HG03039 (cell line): ENCODE measurements around the gene TNRC6A.
"Not testable (repeated sequence)": the region's sequence is repeated elsewhere in the genome, so short reads cannot be mapped to it uniquely, and the experiment has no call there.

Experiments used
- ATAC-seq: cut with Tn5 transposase; IDR thresholded peaks from one replicate; pipeline ENCODE4 v1.9.1; 2021; ENCODE audit warnings: mild to moderate bottlenecking, moderate library complexity; ENCODE audit not compliant: unreplicated experiment

TNRC6A gene

GRCh38 chr16:24810951-24811843 is 81.7 kb downstream of the TNRC6A start:
- ATAC-seq, result no peak

DNA sequence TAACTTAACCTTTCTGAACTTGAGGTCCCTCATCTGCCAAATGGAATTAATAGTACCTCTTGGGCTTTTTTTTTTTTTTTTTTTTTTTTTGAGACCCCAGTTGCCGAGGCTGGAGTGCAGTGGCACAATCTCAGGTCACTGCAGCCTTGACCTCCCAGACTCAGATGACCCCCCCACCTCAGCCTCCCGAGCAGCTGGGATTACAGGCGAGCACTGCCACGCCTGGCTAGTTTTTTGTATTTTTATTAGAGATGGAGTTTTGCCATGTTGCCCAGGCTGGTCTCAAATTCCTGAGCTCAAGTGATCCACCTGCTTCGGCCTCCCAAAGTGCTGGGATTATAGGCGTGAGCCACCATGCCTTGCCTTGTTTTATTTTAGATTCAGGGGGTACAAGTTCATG is 83.4 kb downstream of the TNRC6A start:
- not testable (repeated sequence) for ATAC-seq

- no peak for ATAC-seq
These were observed 85.6 kb downstream of the TNRC6A start for GRCh38 chr16:24815021-24815420.

- no peak for ATAC-seq
These were observed 87.2 kb downstream of the TNRC6A start for GRCh38 chr16:24816688-24817087.

- no peak for ATAC-seq
These were observed 90.1 kb downstream of the TNRC6A start for GRCh38 chr16:24819462-24820040.

DNA sequence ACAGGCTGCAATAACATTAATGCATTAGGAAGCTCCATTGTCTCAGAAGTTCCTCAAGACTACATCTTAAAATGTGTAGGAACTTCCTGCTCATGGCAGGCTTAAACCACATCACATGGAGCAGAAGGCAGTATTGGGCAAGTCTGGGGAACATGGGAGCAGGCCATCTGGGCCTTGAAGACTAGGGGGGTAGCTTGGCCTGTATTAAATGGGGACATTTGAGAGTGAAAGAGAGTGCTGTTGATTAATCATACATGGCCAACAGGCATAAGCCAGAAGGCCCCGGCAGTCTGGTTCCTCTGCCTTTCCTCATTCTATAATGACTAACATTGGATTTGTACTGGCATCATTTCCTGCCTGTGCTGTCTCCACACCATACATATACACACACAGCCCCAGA is 91.1 kb downstream of the TNRC6A start:
- ATAC-seq, result no peak

DNA sequence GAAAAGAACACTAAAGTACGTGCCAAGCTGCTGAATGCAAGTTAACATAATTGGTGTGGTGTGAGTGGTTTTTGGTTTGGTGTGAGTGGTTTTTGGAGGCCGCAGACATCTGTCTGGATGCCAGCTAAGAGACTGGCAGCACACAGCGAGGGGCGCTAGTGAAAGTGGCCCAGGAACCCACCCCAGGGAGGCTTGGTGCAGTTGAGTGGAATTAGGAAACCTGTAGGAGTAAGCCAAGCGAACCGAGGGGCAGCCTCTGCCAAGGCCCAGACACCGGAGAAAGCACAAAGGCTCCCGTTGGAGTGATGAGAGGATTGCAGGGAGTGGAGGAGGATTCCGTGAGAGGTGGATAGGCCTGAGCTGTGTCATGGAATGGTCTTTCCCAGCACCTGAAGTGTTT is 91.7 kb downstream of the TNRC6A start:
- ATAC-seq, result no peak

GRCh38 chr16:24822542-24822941 is 93.1 kb downstream of the TNRC6A start:
- no peak for ATAC-seq

DNA sequence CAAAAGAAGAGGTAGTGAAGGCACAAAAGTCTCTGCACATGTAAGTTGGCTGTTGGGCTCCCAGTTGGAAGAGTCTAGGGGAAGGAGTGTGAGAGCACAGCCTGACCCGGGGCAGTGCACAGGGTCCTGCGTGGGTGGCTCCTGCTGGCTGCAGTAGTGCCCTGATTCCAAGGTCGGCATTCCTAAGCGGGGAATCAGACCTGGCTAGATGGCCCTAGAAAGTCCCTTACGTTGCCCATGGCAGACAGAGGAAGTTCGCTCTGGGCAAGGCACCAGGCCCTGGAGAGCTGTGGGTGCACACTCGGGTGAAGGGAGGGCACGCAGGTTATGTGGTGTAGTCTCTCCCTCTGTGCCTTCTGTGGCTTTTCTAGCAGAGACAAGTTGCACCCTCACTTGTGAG is 93.5 kb downstream of the TNRC6A start:
- ATAC-seq, result no peak

DNA sequence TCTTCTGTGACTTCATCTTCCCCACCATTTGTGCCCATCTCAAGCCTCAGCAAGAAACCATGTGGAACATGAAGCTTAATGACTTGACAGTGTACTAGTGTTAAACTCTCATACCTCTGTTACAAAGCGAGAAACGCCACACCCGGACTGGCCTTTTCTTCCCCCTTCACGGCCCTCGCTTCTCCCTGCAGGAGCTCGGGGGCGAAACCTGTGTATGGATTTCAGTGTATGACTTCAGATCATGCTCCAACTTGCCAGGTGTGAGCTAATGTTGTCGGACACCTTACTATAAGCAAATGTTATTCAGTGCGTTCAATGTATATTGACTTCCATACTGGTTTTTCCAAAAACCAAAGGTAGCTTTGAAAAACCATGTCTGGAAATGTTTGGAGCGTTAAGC is 96.2 kb downstream of the TNRC6A start:
- ATAC-seq, result no peak

GRCh38 chr16:24826096-24826690 is 96.7 kb downstream of the TNRC6A start:
- ATAC-seq, result no peak

GRCh38 chr16:24826817-24827566 is 97.5 kb downstream of the TNRC6A start:
- no peak for ATAC-seq

- no peak for ATAC-seq
These were observed 99.7 kb downstream of the TNRC6A start for GRCh38 chr16:24829153-24829552.

- no peak for ATAC-seq
These were observed 103.9 kb downstream of the TNRC6A start for GRCh38 chr16:24833352-24833751.

DNA sequence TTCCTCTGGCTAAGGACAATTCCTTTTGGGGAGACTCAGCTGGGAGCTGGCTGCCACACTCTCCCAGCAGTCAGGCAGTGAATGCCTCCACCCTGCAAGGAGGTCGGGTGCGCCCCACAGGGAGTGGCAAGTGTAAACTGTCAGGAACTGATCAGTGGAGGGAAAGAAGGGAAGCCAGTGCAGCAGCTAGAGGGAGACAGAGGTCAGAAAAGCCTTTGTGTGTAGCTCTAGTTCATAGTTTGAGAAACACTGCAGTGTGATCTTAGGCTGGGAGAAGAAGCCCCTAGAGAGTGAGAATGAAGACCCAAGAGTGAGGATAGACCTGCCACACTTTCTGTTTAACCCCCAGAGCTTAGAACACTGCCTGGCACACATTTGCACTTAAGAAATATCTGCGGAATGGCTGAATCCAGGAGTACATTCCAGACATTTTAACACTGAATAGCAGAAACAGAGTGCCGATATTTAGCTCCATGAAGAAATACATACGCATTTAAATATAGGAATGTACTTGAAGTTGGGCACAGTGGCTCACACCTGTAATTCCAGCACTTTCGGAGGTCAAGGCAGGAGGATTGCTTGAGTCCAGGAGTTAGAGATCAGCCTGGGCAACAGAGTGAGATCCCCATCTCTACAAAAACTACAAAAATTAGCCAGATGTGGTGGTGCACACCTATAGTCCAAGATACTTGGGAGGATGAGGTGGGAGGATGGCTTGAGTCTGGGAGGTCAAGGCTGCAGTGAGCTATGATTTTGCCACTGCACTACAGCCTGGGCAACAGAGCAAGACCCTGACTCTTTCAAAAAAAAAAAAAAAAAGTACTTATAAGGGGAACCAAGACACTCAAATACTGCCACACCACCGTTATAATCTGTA is 105.2 kb downstream of the TNRC6A start:
- ATAC-seq, result no peak

GRCh38 chr16:24836836-24837235 is 107.4 kb downstream of the TNRC6A start:
- no peak for ATAC-seq

- ATAC-seq, result no peak
These were observed 108.5 kb downstream of the TNRC6A start for GRCh38 chr16:24837969-24838368.

DNA sequence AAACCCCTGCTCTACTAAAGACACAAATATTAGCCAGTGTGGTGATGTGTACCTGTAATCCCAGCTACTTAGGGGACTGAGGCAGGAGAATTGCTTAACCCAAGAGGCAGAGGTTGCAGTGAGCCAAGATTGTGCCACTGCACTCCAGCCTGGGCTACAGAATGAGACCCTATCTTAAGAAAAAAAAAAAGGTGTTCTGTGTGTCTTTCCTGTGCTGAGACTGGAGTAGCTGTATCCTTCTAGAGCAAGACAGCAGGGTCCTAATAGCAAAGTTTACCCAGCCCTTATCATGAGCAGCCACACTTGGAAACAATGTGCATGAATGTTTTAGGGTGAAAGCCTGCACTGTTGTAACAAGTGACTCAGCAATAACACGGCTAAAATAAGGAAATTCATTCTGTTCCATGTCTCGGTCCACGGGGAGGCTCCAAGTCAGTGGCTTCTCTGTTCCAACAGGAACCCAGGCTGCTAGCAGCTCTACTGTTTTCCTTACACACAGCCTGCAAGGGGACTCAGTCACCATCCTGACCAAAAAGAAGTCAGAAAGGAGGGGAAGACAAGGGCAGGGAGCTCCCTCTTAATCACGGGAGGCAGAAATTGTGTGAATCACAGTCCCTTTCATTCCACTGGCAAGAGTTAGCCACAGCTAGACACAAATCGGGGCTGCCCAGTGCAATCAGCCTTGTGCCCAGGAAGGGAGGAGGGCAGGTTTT is 109.3 kb downstream of the TNRC6A start:
- no peak for ATAC-seq

DNA sequence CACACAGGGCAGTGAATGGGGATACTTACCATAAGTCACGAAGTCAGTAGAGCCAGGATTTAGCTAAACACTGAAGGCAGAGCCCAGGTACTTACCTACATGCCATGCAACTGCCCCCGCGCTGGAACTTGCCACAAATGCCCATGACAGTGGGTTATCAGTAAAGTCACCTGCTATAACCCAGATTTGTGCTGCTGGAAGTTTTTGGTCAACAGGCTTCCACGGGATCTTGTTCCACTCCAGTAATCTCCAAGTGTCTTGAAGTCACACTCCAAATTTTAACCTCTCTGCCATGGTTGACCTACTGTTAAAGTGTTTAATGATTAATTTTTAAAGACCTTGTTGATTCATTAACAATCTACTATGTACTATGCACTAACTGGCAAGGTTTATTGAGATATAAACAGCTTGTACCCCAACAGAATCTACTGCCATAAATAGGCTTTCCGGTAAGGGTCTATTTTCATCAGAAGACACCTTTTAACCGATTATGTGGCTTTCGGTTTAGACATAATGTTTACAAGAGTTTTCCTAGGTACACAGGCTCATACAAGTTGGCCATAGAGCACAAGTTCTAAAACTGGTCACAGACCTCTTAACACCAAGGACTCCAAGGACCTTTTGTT is 110.0 kb downstream of the TNRC6A start:
- ATAC-seq, result no peak
